ENCODE data around the gene ZAP70. TPM values are rescaled to one million over a fixed set of nuclear protein-coding genes. Genes with fewer than 3 reads are reported as not detected.
A peak's percentile ranks its signal among the peaks of the same experiment; 100 is the strongest.

Gene ZAP70
- total RNA-seq, 1 experiment from 2014 or later: 0.47 TPM

DNA sequence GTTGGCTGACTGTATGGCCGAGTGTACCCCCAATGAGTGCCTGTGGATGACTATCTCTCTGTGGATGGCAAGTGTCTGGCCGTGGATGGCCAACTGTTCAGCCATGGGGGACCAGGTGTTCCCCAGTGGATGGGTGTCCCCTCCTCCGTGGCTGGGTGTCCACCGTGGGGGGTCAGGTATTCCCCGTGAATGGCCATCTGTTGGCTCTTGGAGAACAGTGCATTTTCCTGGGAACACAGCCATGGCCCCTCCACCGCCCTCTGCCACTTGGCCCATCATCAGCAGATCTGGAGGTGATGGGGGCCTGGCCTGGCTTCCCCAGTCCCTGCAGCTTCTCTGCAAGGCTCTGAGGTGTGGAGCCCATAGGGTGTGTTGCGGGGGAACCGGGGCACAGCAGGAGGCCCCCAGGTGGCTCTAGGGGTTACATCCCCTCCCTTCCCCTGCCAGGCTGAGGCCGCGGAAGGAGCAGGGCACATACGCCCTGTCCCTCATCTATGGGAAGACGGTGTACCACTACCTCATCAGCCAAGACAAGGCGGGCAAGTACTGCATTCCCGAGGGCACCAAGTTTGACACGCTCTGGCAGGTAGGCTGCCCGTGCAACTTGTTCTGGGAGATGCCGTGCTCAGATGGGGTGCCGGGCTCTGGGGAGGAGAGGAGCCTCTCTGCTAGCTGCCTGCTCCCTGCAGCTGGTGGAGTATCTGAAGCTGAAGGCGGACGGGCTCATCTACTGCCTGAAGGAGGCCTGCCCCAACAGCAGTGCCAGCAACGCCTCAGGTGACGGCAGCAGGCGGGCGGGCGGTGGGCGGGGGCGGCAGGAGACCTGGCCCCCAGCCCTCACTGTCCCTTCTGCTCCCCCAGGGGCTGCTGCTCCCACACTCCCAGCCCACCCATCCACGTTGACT is 19.3 kb downstream of the ZAP70 start:
- DNase-seq (ENCODE audit: low read depth): no peak

DNA sequence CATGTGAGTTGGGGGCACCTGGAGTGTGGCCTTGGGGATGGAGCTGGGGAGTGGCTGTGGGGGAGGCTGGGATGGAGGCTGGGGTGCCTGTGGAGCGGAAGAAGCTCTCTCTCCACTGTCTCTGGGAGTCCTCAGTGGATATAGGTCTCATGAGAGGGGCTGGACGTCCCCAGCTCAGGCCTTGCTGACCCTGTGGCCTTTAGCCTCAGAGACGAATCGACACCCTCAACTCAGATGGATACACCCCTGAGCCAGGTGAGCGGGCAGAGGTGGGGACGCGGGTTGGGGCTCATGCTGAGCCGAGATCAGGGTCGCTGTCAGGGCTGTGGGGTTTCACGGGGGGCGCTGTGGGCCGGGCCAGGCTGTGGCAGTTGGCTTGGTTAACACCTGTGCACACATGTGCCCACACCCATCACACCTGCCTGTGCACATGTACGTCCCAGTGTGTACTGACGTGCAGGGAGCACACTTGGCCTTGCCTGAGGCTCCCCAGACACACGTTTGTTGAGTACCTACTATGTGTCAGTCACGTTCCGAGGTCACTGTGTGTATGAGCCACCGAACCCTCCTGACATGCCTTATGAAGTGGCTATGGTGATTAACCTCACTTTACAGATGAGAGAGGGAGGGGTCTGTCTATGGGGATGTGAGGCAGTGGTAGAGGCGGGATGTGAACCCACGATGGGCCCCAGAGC is 20.1 kb downstream of the ZAP70 start:
- DNase-seq (ENCODE audit: low read depth): no peak

DNA sequence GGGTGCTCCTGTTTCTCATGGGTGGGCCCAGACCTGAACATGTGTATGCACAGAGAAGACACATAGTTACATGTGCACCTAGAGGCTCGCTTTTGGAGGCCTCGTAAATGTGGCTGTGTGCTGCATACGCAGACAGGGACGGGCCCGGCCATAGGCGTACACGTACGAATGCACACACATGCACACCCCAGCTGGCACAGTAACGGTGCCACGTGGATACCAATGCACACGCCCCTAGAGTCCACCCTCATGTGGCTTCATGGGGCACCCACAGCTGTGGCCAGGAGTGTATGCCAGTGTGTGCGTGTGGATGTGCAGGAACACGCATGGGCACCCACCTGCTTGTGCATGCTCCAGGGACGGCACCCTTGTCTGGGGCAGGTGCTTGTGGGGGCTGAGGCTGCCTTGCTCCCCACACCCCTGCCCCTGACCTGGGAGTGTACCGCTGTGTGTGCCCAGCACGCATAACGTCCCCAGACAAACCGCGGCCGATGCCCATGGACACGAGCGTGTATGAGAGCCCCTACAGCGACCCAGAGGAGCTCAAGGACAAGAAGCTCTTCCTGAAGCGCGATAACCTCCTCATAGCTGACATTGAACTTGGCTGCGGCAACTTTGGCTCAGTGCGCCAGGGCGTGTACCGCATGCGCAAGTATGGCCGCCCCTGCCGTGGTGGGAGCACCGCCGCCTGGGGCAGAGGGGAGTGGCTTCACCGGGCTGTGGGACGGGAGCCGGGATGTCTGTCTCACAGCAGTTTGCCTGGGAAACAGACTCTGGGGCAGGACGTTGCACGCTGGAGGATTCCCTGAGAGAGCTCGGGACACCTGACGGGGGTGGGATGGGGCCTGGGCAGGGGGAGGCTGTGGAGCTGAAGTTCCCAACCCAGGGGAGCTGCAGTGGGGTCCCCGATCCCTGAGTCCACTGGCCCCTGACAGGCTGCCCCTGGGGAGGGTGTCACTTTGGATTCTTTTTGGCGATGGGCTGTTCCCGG is 21.0 kb downstream of the ZAP70 start:
- no peak for DNase-seq (ENCODE audit: low read depth)

DNA sequence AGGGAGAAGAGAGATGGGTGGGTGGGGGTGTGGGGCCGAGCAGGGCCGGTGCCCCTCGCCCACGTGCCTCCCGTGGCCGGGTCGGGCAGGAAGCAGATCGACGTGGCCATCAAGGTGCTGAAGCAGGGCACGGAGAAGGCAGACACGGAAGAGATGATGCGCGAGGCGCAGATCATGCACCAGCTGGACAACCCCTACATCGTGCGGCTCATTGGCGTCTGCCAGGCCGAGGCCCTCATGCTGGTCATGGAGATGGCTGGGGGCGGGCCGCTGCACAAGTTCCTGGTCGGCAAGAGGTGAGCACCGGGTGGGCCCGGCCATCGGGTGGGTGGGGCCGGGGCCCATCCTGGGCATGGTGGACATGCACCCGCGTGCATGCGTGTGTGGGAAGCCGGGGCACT is 21.8 kb downstream of the ZAP70 start:
- no peak for DNase-seq (ENCODE audit: low read depth)

DNA sequence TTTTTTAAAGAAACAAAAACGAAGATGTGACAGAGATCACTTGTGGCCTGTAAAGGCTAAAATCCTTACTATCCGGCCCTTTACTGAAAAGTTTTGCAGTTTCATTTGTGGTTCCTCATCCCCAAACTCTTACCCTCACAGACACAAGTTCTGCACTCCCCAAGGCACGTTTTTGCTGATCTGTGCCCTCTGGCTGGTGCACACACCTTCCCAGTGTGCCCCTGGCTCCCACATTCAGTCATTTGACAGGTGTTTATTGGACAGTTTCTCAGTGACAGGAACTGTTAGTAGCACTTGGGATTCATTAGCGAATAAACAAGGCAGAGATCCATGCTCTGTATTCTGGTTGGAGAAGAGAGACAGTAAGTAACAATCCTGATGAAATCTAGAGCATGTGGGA is 22.8 kb downstream of the ZAP70 start:
- DNase-seq (ENCODE audit: low read depth): no peak

DNA sequence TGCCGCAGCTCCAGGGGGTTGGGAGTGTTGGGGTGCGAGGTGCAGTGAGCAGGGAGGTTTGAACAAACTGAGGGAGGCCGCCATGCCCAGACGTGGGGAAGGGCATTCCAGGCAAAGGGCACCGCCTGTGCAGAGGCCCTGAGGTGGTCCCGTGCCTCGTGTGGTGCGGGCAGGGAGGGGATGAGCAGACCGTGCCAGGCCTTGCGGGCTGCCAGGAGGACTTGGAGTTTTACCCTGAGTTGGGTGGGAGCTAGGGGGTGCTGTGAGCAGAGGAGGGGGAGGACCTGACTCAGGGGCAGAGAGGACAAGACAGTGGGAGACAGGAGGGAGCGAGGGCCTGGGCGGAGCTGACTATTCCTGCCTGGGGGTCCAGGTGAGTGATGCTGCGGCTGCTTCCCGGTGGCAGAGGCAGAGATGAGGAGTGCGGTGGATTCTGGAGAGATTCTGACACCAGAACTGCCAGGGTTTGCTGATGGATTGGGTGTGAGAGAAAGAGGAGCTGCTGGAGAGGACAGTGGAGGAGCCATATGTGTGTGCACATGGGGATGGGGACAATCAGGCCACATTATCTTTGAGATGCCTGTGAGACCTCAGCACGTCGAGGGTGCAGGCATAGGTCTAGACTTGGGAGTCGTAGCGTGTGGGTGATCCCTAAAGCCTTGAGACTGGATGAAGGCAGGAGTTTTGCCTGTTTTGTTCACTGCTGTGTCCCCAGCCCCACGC is 23.4 kb downstream of the ZAP70 start:
- DNase-seq (ENCODE audit: low read depth): no peak

DNA sequence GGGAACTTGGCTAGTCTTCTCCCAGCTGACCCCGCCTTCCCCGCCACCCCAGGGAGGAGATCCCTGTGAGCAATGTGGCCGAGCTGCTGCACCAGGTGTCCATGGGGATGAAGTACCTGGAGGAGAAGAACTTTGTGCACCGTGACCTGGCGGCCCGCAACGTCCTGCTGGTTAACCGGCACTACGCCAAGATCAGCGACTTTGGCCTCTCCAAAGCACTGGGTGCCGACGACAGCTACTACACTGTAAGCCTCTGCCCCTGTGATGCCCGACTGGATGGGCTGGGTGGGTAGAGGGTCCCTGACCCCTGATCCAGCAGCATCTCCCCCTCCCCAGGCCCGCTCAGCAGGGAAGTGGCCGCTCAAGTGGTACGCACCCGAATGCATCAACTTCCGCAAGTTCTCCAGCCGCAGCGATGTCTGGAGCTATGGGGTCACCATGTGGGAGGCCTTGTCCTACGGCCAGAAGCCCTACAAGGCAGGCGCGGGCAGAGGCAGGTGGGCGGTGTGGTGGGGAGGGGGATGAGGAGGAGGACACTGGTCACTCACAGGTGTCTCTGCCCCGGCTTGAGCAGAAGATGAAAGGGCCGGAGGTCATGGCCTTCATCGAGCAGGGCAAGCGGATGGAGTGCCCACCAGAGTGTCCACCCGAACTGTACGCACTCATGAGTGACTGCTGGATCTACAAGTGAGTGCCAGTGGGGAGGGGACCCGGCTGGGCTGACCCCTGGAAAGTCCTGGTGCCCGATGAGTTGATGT is 24.2 kb downstream of the ZAP70 start:
- no peak for DNase-seq (ENCODE audit: low read depth)

DNA sequence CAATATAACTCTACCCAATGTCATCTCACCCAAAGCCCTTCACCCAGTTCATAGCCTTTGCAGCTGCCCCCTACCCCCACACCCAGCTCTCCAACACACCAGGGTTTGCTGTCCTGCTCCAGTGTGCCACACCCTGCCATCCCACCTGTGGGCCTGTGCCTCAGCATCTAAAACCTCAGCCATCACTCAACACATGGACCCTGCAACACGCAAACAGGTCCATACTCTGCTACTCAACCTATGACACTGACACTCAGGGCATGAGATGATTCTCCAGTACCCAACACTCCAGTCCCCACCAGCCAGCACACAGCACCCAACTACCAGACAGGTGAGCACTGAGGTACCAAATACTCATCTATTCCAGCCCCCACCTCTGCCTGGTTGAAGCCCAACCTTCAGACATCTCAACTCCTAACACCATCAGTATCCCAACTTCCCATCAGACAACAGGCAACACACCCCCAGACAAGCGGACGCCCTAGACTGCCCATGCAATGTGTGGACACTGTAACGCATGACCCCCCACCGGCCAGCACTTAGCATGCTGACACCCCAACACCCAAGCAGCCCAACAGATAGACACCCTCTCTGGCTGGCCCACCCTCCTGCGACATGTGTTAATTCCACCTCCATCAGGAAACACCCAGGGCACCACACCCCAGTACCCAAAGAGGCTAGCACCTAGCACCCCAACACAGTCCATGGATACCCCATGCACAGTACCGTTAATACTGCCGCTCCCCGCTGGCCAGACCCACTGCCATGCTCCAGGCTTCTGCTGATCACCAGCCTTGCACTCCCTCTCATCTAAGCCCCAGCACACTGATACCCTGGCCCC is 25.0 kb downstream of the ZAP70 start:
- DNase-seq (ENCODE audit: low read depth): no peak

DNA sequence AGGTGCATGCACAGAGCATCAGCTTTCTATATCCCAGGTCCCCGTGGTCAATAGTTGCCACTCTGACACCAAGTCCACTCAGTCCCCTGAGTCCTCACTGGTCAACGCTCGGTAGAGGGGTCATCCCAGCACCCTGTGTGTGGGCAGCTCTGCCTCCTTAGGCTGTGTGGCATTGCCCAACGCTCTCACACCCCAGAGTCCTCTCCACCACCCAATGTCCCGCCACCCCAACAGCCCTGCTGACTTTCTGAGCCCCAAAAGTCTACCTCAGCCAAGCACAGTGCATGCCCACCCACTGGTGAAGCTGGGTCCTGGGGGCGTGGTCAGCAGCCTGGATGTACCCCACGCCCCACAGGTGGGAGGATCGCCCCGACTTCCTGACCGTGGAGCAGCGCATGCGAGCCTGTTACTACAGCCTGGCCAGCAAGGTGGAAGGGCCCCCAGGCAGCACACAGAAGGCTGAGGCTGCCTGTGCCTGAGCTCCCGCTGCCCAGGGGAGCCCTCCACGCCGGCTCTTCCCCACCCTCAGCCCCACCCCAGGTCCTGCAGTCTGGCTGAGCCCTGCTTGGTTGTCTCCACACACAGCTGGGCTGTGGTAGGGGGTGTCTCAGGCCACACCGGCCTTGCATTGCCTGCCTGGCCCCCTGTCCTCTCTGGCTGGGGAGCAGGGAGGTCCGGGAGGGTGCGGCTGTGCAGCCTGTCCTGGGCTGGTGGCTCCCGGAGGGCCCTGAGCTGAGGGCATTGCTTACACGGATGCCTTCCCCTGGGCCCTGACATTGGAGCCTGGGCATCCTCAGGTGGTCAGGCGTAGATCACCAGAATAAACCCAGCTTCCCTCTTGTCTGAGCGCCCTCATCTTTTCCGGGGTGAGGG is 25.9 kb downstream of the ZAP70 start:
- DNase-seq (ENCODE audit: low read depth): no peak

DNA sequence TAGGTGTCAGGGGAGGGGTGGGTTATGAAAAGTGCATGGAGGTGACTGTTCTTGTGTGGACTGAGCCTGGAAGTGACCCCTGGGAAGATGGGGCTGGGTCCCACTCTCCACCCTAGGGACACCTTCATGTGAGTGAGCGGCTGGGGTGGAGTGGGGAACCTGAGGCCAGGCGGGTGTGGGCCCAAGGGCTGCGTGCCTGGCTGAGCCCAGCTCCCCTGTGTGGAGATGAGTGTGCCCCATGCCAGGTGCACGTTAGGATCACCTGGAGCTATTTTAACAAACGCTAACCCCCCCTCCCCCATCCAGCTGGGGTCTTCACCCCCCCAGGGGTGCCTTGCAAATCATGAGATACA is 26.5 kb downstream of the ZAP70 start:
- DNase-seq (ENCODE audit: low read depth): no peak

DNA sequence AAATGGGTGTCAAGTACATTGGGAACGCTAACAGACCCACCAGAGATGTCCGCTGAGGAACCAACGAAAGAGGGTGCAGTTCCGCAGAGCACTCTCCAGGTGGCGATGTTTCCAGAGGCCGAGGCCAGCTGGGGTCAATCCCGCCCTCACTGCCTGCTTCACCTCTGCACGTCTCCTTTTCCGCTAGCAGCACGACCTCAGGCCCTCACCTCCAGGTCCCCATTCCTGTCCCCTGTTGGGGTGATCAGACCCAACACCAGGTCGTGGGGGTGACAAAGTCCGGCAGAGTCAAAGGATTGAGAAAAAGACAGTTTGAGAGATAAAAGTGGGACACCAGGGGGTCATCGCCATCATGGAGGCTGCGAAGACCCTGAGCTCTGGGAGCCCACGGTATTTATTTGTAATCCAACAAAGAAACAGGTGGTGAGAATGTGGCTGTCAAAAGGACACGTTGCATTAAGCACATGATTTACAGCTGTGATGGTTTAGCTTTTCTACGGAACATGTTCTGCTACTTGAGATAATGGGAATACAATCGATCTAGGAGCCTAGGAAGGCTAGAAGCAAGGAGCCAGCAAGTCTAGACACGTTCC is 27.3 kb downstream of the ZAP70 start:
- DNase-seq (ENCODE audit: low read depth): no peak

DNA sequence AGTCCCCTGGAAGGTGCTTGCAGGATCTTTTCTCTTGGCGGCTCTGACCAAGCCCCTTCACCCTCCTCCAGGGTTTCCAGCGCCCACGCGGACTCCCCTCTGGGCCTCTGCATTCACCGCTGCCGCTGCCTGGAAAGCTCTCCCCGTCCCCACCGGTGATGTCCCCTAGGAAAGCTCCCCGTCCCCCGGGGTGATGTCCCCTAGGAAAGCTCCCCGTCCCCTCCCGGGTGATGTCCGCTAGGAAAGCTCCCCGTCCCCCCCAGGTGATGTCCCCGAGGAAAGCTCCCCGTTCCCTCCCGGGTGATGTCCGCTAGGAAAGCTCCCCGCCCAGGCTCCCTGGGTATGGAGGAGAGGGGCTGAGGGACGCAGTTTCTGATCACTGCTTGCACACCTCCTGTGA is 27.9 kb downstream of the ZAP70 start:
- no peak for DNase-seq (ENCODE audit: low read depth)

DNA sequence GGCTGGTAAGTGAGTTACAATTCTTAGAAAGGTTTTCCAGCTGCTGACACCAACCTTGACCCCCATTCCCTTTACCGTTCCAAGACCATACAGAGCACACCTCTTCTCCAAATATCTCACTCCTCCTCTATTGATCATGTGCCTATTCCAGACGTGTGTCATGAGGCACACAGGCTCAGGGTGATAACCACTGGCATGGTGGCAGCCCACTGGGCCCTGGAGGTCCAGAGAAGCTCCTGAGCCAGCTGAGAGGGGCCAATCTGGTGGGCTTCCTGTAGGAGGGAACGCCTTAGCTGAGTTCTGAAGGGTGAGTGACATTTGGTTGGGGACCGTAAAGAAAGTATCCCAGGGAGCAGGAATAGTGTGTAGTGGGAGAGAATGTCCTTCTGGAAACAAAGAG is 28.3 kb downstream of the ZAP70 start:
- DNase-seq (ENCODE audit: low read depth): no peak

DNA sequence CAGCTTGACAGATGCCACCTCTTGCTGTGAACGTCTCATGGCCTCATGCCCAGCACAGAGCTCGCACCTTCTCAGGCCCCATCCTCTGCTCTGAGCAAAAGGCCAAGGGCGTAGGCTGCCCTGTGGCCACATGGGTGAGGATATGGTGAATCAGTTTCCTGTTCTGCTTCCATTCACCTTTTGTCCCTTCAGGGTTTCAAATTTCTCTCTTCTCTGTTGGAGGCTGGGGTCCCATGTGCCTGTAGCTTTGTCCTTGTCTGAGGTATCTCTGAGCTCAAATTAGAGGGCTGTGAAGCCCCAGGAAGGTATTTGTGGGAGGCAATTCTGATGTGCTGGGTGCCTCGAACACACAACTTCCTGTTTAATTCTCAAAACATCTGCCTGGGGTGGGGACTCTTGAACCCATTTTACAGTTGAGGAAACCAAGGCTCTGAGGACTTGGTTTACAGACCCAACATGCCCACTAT is 29.0 kb downstream of the ZAP70 start:
- peak; percentile 83 for DNase-seq (ENCODE audit: low read depth)

DNA sequence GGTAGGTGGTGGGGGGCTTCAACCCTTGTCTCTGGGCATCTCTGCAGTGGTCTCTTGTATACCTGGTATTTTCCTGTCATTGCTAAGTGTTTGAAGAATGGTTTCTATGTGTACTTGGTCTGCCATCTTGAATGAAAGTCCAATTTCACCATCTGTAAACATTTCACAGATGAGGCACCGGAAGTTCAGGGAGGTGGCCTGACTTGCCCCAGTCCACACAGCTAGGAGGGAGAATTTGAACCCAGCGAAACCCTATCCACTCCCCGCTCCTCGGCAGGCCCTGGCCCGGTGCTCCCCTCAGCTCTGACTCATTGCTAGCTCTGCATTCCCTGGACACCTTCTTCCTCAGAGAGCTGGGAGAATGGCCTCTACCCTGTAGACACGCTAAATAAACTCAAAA is 30.5 kb downstream of the ZAP70 start:
- peak; percentile 73 for DNase-seq (ENCODE audit: low read depth)

DNA sequence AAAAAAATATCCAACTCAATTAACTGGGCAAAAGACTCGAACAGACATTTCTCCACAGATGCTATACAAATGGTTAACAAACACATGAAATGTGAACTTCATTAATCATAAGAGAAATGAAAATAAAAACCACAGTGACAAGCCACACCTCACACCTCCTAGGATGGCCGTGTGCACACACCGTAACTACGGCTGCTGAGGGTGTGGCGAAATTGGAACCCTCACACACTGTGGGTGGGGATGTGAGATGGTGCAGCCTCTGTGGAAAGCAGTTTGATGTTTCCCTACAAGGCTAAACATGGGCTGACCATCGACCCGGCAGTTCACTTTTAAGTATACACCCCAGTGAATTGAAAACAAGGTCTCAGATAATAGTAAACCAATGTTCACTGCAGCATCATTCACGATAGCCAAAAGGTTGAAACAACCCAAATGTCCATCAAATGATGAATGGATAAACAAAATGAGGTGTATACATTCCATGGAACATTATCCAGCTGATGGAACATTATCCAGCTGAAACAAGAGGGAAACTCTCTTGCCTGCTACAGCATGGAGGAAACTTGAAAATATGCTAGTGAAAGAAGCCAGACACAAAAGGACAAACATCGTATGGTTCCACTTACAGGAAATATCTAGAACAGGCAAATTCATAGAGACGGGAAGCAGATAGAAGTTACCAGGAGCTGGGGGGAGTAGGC is 32.2 kb downstream of the ZAP70 start:
- DNase-seq (ENCODE audit: low read depth): no peak

DNA sequence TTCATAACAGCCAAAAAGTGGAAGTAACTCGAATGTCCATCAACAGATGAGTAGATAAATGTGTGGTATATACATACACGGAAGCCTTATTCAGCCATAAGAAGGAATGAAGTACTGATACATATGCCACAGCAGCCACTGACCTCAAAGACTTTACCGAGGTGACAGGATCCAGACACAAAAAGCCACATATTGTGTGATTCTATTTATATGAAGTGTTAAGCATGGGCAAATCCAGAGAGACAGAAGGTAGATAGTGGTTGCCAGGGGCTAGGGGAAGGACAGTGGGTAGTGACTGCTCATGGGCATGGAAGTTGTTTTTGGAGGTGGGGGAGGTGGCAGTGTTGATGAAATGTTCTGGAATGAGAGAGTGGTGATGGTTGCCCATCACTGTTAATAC is 33.9 kb downstream of the ZAP70 start:
- no peak for DNase-seq (ENCODE audit: low read depth)
